ENCODE measurements around the gene NCAPH2.
A peak's percentile ranks its signal among the peaks of the same experiment; 100 is the strongest.

Gene NCAPH2

GRCh38 chr22:50544078-50544745 is 36.2 kb downstream of the NCAPH2 start:
- Histone ChIP-seq H3K36me3 (ENCODE audit: control insufficient read depth in 2 of 2, insufficient read depth in 1 of 2, low read length in 2 of 2) (no peaks in the 10 kb centered on the region), H3K9me3 (ENCODE audit: control insufficient read depth, insufficient read depth, low read depth, low read length) (no peaks in the 10 kb centered on the region), H3K4me3 (ENCODE audit: low read depth, low read length) (no peak overlapping the region), H3K4me1 (ENCODE audit: control insufficient read depth, insufficient read depth, low read length) (peaks cover 7% of the 10 kb centered on the region; the same call in 1 of the 2 replicates), H3K27ac (ENCODE audit: extremely low read depth, low read depth, low read length) (no peak overlapping the region)
- TF ChIP-seq GFI1B (tag by site-specific recombination; IDR thresholded peaks at IDR 0.05) = no peak
- TF ChIP-seq TSHZ1 (tag by site-specific recombination; IDR thresholded peaks at IDR 0.05; ENCODE audit: borderline replicate concordance) = no peak
- peak; percentile 48 for TF ChIP-seq ZBTB8A (tag by site-specific recombination; IDR thresholded peaks at IDR 0.05)
- TF ChIP-seq ZNF48 (tag by site-specific recombination; IDR thresholded peaks at IDR 0.05) = no peak
- TF ChIP-seq GLI4 (tag by site-specific recombination; IDR thresholded peaks at IDR 0.05) = no peak
- no peak for TF ChIP-seq ZSCAN5A (tag by site-specific recombination; IDR thresholded peaks at IDR 0.05)
- TF ChIP-seq MEIS1 (CRISPR knock-in tag; IDR thresholded peaks at IDR 0.05; ENCODE audit: borderline replicate concordance) = no peak
- TF ChIP-seq ZNF654 (tag by site-specific recombination; IDR thresholded peaks at IDR 0.05; ENCODE audit: low read depth) = no peak
- peak; percentile 61 for TF ChIP-seq ZBTB26 (tag by site-specific recombination; optimal IDR thresholded peaks at IDR 0.05)
- TF ChIP-seq ZFP69B (tag by site-specific recombination; IDR thresholded peaks at IDR 0.05) = peak; percentile 68; the same call in 1 of the 2 replicates
- no peak for TF ChIP-seq ZNF18 (tag by site-specific recombination; IDR thresholded peaks at IDR 0.05)
- TF ChIP-seq ZBTB20 (tag by site-specific recombination; IDR thresholded peaks at IDR 0.05) = peak; percentile 60; the same call in 1 of the 2 replicates
- CTCF ChIA-PET = interaction anchor here (0.6 to 1.6 kb wide), 4 partner anchors 9 to 19 kb away, joined by 3 to 10 read pairs (median 6); partner anchors contain the start of genes SCO2 and SYCE3
- POLR2A ChIA-PET = interaction anchor here (1.8 kb wide), 1 partner anchor 19 kb away, joined by 8 read pairs; the partner anchor contains the start of gene SCO2

- H3K27ac ChIP-seq (ENCODE audit: extremely low read depth, low read depth, low read length) = no peak overlapping the region
- CTCF ChIA-PET = interaction anchor here (0.6 to 1.6 kb wide), 3 partner anchors 12 to 19 kb away, joined by 3 to 10 read pairs (median 9); partner anchors contain the start of genes SCO2 and SYCE3
- H3K4me1 ChIP-seq (ENCODE audit: control insufficient read depth, insufficient read depth, low read length) = 0 out of 2 replicates have a peak, but pooled peaks cover 3% of the 10 kb centered on the region
- H3K36me3 ChIP-seq (ENCODE audit: control insufficient read depth in 2 of 2, insufficient read depth in 1 of 2, low read length in 2 of 2) = no peaks in the 10 kb centered on the region
- POLR2A ChIA-PET = interaction anchor here (0.9 to 1.8 kb wide), 3 partner anchors 18 to 37 kb away, joined by 4 to 8 read pairs (median 4); partner anchors contain the start of genes LMF2, NCAPH2, SCO2 and SYCE3
- no peaks in the 10 kb centered on the region for H3K9me3 ChIP-seq (ENCODE audit: control insufficient read depth, insufficient read depth, low read depth, low read length)
- TF ChIP-seq ZIC2 (tag by site-specific recombination; IDR thresholded peaks at IDR 0.05) (0 out of 2 replicates have a peak, but pooled peaks have one; percentile 17), ZNF692 (tag by site-specific recombination; IDR thresholded peaks at IDR 0.05) (peak; percentile 90), ZNF398 (tag by site-specific recombination; IDR thresholded peaks at IDR 0.05) (no peak), ZBTB48 (tag by site-specific recombination; IDR thresholded peaks at IDR 0.05) (0 out of 2 replicates have a peak, but pooled peaks have one; percentile 22), ZNF48 (tag by site-specific recombination; IDR thresholded peaks at IDR 0.05) (no peak)
- no peak overlapping the region for H3K4me3 ChIP-seq (ENCODE audit: low read depth, low read length)
Measured at GRCh38 chr22:50544746-50545253, 36.8 kb downstream of the NCAPH2 start.
